ENCODE data around the gene APOO.

Gene APOO

DNA sequence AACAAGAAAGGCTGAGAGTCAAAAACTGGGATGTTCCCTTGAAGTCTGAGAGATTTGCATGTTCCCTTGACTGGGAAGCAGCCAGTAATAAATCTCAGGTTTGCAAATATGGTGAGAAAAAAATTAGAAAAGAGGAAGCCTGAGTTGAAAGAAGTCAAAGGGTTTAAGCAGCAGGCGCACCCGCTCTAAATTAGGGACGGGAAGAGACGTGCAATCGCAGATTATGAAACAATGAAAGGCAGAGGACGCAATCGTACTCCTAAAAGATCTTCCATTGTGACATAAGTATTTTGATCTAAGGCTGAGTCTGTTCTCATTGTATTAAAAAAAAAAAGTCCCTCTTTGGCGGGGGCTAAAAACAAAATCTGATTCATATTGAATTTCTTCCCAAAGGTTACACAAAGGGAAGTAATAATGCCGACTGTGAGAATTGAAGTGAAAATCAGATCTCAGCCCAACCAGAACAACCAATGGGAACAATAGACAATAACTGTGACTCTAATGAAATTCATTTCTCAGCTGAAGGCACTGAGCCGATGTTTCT is 96.6 kb downstream of the APOO start:
- no peaks in the 10 kb centered on the region for H3K79me2 ChIP-seq (ENCODE audit: insufficient read depth, low read length)
- H3K36me3 ChIP-seq (ENCODE audit: insufficient read depth, low read length), result no peaks in the 10 kb centered on the region
- H3K9ac ChIP-seq (ENCODE audit: low read length), result no peak overlapping the region
- H3K4me2 ChIP-seq (ENCODE audit: low read length), result peak overlapping the region; percentile 42; the same call in 1 of the 2 replicates
- H3K27me3 ChIP-seq (ENCODE audit: insufficient read depth, low read length), result no peaks in the 10 kb centered on the region
- no peak overlapping the region for H3K27ac ChIP-seq (ENCODE audit: low read depth, low read length, poor library complexity, severe bottlenecking)
- no peak overlapping the region for H2AFZ ChIP-seq (ENCODE audit: low read length)
- H4K20me1 ChIP-seq (ENCODE audit: insufficient read depth, low read length), result no peaks in the 10 kb centered on the region
- H3F3A ChIP-seq (ENCODE audit: insufficient read depth, low read length), result no peaks in the 10 kb centered on the region
- H3K4me3 ChIP-seq (ENCODE audit: low read depth, low read length, poor library complexity, severe bottlenecking), result no peak overlapping the region
- H3K4me1 ChIP-seq (ENCODE audit: insufficient read depth, low read length, severe bottlenecking), result peaks cover 27% of the 10 kb centered on the region
- TF ChIP-seq, protein P1, sequence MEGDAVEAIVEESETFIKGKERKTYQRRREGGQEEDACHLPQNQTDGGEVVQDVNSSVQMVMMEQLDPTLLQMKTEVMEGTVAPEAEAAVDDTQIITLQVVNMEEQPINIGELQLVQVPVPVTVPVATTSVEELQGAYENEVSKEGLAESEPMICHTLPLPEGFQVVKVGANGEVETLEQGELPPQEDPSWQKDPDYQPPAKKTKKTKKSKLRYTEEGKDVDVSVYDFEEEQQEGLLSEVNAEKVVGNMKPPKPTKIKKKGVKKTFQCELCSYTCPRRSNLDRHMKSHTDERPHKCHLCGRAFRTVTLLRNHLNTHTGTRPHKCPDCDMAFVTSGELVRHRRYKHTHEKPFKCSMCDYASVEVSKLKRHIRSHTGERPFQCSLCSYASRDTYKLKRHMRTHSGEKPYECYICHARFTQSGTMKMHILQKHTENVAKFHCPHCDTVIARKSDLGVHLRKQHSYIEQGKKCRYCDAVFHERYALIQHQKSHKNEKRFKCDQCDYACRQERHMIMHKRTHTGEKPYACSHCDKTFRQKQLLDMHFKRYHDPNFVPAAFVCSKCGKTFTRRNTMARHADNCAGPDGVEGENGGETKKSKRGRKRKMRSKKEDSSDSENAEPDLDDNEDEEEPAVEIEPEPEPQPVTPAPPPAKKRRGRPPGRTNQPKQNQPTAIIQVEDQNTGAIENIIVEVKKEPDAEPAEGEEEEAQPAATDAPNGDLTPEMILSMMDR (IDR thresholded peaks at IDR 0.05; ENCODE audit: low read length), result no peak
- no peak for TF ChIP-seq EZH2 (IDR thresholded peaks at IDR 0.05; ENCODE audit: borderline replicate concordance, low read length)
- no peaks in the 10 kb centered on the region for H3K9me3 ChIP-seq (ENCODE audit: low read length)
- H3K9me2 ChIP-seq (ENCODE audit: low read depth, low read length), result no peaks in the 10 kb centered on the region

DNA sequence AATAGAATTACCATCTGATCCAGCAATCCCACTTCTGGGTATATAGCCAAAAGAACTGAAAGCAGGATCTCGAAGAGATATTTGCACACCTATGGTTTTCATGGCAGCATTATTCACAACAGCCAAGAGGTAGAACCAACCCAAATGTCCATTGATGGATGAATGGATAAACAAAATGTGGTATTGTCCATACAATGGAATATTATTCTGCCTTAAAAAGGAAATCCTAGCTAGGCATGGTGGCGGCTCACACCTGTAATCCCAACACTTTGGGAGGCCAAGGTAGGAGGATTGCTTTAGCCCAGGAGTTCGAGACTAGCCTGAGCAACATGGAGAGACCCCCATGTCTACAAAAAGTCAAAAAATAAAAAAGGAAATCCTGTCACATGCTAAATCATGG is 97.5 kb downstream of the APOO start:
- H3K27me3 ChIP-seq (ENCODE audit: insufficient read depth, low read length), result no peaks in the 10 kb centered on the region
- no peaks in the 10 kb centered on the region for H3K9me3 ChIP-seq (ENCODE audit: low read length)
- no peaks in the 10 kb centered on the region for H3F3A ChIP-seq (ENCODE audit: insufficient read depth, low read length)
- no peak overlapping the region for H3K4me3 ChIP-seq (ENCODE audit: low read depth, low read length, poor library complexity, severe bottlenecking)
- no peak overlapping the region for H2AFZ ChIP-seq (ENCODE audit: low read length)
- no peak overlapping the region for H3K4me2 ChIP-seq (ENCODE audit: low read length)
- H4K20me1 ChIP-seq (ENCODE audit: insufficient read depth, low read length), result no peaks in the 10 kb centered on the region
- H3K27ac ChIP-seq (ENCODE audit: low read depth, low read length, poor library complexity, severe bottlenecking), result no peak overlapping the region
- H3K4me1 ChIP-seq (ENCODE audit: insufficient read depth, low read length, severe bottlenecking), result peaks cover 27% of the 10 kb centered on the region
- no peaks in the 10 kb centered on the region for H3K36me3 ChIP-seq (ENCODE audit: insufficient read depth, low read length)
- H3K79me2 ChIP-seq (ENCODE audit: insufficient read depth, low read length), result no peaks in the 10 kb centered on the region
- H3K9me2 ChIP-seq (ENCODE audit: low read depth, low read length), result no peaks in the 10 kb centered on the region
- TF ChIP-seq, protein P1 (IDR thresholded peaks at IDR 0.05; ENCODE audit: low read length), result no peak
- TF ChIP-seq EZH2 (IDR thresholded peaks at IDR 0.05; ENCODE audit: borderline replicate concordance, low read length), result no peak
- H3K9ac ChIP-seq (ENCODE audit: low read length), result no peak overlapping the region

DNA sequence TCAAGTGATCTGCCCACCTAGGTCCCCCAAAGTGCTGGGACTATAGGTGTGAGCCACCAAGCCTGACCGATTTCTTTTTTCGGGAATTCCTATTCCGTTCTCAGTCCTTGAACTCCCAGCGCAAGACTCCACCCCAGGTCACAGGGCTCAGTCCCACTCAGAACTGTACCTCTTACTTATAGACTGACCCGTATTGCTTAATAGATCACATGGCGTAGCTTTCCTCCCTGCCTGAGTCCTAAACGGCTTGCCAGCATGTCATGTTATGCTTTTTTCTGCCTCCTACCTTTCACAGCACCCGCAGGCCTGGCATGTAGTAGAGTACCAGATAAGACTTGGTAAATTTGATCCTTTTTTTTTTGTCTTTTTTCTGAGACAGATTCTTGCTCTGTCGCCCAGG is 102.3 kb downstream of the APOO start:
- Histone ChIP-seq H3F3A (ENCODE audit: insufficient read depth, low read length) (no peaks in the 10 kb centered on the region), H3K9me3 (ENCODE audit: low read length) (no peaks in the 10 kb centered on the region), H3K9ac (ENCODE audit: low read length) (no peak overlapping the region), H2AFZ (ENCODE audit: low read length) (no peak overlapping the region), H3K4me2 (ENCODE audit: low read length) (no peak overlapping the region), H3K36me3 (ENCODE audit: insufficient read depth, low read length) (no peaks in the 10 kb centered on the region), H3K4me3 (ENCODE audit: low read depth, low read length, poor library complexity, severe bottlenecking) (no peak overlapping the region), H3K27me3 (ENCODE audit: insufficient read depth, low read length) (no peaks in the 10 kb centered on the region), H3K4me1 (ENCODE audit: insufficient read depth, low read length, severe bottlenecking) (peaks cover 38% of the 10 kb centered on the region), H3K27ac (ENCODE audit: low read depth, low read length, poor library complexity, severe bottlenecking) (no peak overlapping the region), H3K9me2 (ENCODE audit: low read depth, low read length) (no peaks in the 10 kb centered on the region), H3K79me2 (ENCODE audit: insufficient read depth, low read length) (no peaks in the 10 kb centered on the region), H4K20me1 (ENCODE audit: insufficient read depth, low read length) (no peaks in the 10 kb centered on the region)
- TF ChIP-seq, protein P1 (IDR thresholded peaks at IDR 0.05; ENCODE audit: low read length), result no peak
- TF ChIP-seq EZH2 (IDR thresholded peaks at IDR 0.05; ENCODE audit: borderline replicate concordance, low read length), result no peak

Measured in OCI-LY1 (cell line).